ENCODE results near the gene PLEKHM1.

- TF ChIP-seq EZH2phosphoT487 (IDR thresholded peaks at IDR 0.05; ENCODE audit: insufficient read depth, low read depth) (no peak), EZH2 (IDR thresholded peaks at IDR 0.05; ENCODE audit: insufficient read depth, poor library complexity, severe bottlenecking) (no peak)
Measured at GRCh38 chr17:45387739-45388138, 102.8 kb downstream of the PLEKHM1 start.

Data from GM23248 (cell line).